Activated CD4-positive, alpha-beta memory T cell treated with anti-CD3 and anti-CD28 coated beads, Interleukin-2, amount 10 ng/mL, durations not matched to agents 7 days and 5 days (primary cell): ENCODE results near the gene ABCG1. TPM values are rescaled to one million over a fixed set of nuclear protein-coding genes. Genes with fewer than 3 reads are reported as not detected.

ENCODE experiments used
- CTCF ChIA-PET: fragments of 350-600 bp; sonication (Branson Sonifier 250); formaldehyde crosslinking; loops from one replicate; lab custom pipeline; 2021; ENCODE audit warnings: antibody characterized with exemption, inconsistent platforms; lab: Charles Lee
- POLR2A ChIA-PET: fragments of 350-600 bp; sonication (Branson Sonifier 250); formaldehyde crosslinking; loops from one replicate; lab custom pipeline; 2021; ENCODE audit warnings: antibody characterized with exemption; lab: Charles Lee
- DNase-seq: peaks from one replicate; pipeline ENCODE4 v3.0.0-alpha.2; 2020
- H3K27ac Mint-ChIP-seq: one replicate; pipeline ENCODE4 v1.8.0; 2021; ENCODE audit warnings: mild to moderate bottlenecking, mixed read lengths
- H3K27me3 Mint-ChIP-seq: one replicate; pipeline ENCODE4 v1.8.0; 2021; ENCODE audit warnings: mixed read lengths
- H3K36me3 Mint-ChIP-seq: one replicate; pipeline ENCODE4 v1.8.0; 2021; ENCODE audit warnings: low read depth, mixed read lengths
- H3K4me1 Mint-ChIP-seq: one replicate; pipeline ENCODE4 v1.8.0; 2021; ENCODE audit warnings: mixed read lengths
- H3K4me3 Mint-ChIP-seq: one replicate; pipeline ENCODE4 v1.8.0; 2021; ENCODE audit warnings: mild to moderate bottlenecking, mixed read lengths
- H3K9me3 Mint-ChIP-seq: one replicate; pipeline ENCODE4 v1.8.0; 2021; ENCODE audit warnings: mixed read lengths
- total RNA-seq, 2 experiments: library from RNA; stranded (reverse); gene quantifications; one replicate each; pipeline ENCODE4 v1.2.3, GENCODE V29; 2021

ABCG1 gene
- total RNA-seq, 2 experiments from 2014 or later, result 23.7 to 25.3 TPM

DNA sequence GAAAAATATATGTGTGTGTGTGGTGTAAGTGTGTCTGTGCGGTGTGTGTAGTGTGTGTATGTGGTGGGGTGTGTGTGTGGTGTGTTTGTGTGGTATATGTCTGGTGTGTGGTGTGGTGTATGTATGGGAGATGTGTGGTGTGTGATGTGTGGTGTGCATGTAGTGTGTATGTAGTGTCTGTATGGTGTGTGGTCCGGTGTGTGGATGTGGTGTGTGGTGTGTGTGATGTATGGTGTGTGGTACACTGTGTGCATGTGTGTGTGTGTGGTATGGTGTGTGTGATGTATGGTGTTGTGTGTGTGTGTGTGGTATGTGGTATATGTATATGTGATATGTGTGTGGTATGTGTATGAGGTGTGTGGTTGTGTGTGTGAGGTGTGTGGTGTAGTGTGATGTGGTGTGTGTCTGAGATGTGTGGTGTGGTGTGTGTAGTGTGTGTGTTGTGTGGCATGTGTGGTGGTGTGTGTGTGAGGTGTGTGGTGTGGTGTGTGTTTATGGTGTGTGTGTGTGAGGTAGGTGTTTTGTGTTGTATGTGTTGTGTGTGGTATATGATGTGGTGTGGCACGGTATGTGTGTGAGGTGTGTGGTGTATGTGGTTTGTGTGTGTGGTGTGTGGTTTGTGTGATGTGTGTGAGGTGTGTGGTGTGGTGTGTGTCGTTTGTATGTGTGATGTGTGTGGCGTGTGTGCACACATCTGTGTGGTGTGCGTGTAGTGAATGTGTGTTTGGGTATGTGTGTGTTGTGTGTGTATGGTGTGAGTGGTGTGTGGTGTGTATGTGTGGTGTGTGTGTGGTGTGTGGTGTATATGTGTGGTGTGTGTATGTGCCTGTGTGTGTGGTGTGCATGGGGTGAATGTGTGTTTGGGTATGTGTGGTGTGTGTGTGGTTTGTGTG, 35.3 kb upstream of the ABCG1 start:
- peaks cover 30% of the 10 kb centered on the region for H3K4me1 Mint-ChIP-seq
- no peak overlapping the region for H3K27ac Mint-ChIP-seq
- no peak overlapping the region for H3K4me3 Mint-ChIP-seq
- peaks cover 5% of the 10 kb centered on the region for H3K9me3 Mint-ChIP-seq
- ChIA-PET CTCF (interaction anchor here (0.6 to 1.1 kb wide), 2 partner anchors 50 to 75 kb away, joined by 3 read pairs; no protein-coding TSS in a partner anchor), POLR2A (interaction anchor here (1.0 kb wide), 1 partner anchor 9 kb away, joined by 5 read pairs; no protein-coding TSS in a partner anchor)
- no peak for DNase-seq
- peaks cover 13% of the 10 kb centered on the region for H3K27me3 Mint-ChIP-seq
- H3K36me3 Mint-ChIP-seq, result peaks cover 17% of the 10 kb centered on the region

DNA sequence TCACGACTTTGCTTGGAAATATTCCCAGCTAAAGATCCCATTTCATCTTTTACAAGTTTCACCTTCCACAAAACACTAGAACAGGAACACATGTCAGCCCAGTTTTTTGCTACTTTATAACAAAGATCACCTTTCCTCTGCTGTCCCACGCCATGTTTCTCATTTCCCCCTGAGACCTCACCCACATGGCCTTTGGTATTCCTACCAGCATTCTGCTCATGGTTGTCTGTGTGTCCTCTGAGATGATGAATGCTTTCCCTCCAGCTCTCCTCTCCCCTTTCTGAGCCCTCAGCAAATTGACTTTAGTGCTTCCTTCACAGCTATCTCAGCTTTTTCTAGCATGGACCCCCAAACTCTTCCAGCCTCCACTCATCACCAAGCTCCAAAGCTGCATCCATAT, 32.3 kb upstream of the ABCG1 start:
- DNase-seq, result no peak

DNA sequence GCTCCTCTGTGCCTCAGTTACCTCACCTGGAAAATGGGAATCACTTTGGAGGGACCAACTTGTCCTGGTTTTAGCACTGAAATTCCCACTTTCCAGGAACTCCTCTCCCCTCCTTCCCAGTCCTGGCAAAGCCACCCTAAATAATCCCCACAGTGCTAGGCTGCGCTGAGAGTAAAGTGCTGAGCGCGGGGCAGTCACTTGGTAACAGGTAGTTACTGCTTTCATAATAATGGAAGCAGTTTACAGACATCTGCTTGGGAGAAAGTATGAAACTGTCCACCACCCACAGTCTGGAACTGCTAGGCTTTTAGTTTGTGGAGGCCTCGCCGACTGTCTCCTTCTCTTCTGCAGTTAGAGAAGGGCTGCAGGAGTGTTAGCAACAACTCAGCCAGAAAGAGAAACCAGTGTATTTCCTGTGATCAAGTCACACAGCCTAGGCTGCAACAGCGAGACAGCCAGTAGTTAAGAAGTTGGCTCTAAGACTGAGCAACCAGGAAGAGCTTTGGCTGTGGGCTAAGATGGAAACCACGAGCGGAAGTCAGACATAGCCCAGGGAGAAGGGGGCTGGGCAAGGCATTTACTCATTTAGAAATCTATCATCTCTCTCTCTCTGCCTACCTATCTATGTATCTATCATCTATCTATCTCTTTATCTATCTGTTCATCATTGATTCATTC, 30.8 kb upstream of the ABCG1 start:
- Mint-ChIP-seq H3K4me1 (peaks cover 71% of the 10 kb centered on the region), H3K9me3 (peaks cover 5% of the 10 kb centered on the region), H3K27ac (peak overlapping the region; percentile 95), H3K27me3 (peaks cover 10% of the 10 kb centered on the region), H3K4me3 (peak overlapping the region; percentile 28), H3K36me3 (peaks cover 17% of the 10 kb centered on the region)
- ChIA-PET CTCF (interaction anchor here (0.8 to 3.2 kb wide), 5 partner anchors 8 to 71 kb away, joined by 3 to 16 read pairs (median 4); no protein-coding TSS in a partner anchor), POLR2A (interaction anchor here (0.7 to 10.3 kb wide), 13 partner anchors 11 to 310 kb away, joined by 3 to 246 read pairs (median 4); partner anchors contain the start of genes ABCG1 and UBASH3A)
- peak; percentile 90 for DNase-seq

More for the DNA sequence above, 32.3 kb upstream of the ABCG1 start:
- Mint-ChIP-seq H3K36me3 (peaks cover 17% of the 10 kb centered on the region), H3K9me3 (peaks cover 5% of the 10 kb centered on the region), H3K4me3 (no peak overlapping the region), H3K4me1 (peaks cover 56% of the 10 kb centered on the region), H3K27ac (peak overlapping the region; percentile 95), H3K27me3 (peaks cover 2% of the 10 kb centered on the region)
- POLR2A ChIA-PET, result interaction anchor here (10.3 kb wide), 1 partner anchor 50 kb away, joined by 246 read pairs; no protein-coding TSS in a partner anchor
- CTCF ChIA-PET, result interaction anchor here (2.0 to 3.2 kb wide), 2 partner anchors 52 to 72 kb away, joined by 5 to 16 read pairs; no protein-coding TSS in a partner anchor

DNA sequence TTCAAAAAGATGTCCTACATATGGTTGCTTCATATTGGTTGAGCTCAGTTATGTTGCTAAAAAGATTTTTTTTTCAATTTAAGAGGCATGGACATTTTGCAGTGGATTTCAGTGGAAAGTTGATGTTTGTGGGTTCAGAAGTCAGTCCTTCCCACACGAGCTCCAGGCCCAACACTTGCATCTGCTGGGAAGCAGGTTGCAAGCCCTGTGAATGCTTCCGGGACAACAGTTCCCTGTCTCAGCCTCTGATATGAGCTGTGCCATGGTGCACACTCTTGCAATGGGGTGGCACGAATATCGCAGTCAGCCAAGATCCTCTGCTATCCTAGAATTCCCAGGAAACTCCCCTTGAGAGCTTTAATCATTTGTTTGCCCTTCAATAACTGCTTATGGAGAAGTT, 30.3 kb upstream of the ABCG1 start:
- Mint-ChIP-seq H3K27ac (peak overlapping the region; percentile 95), H3K4me1 (peaks cover 77% of the 10 kb centered on the region)
- DNase-seq, result no peak

DNA sequence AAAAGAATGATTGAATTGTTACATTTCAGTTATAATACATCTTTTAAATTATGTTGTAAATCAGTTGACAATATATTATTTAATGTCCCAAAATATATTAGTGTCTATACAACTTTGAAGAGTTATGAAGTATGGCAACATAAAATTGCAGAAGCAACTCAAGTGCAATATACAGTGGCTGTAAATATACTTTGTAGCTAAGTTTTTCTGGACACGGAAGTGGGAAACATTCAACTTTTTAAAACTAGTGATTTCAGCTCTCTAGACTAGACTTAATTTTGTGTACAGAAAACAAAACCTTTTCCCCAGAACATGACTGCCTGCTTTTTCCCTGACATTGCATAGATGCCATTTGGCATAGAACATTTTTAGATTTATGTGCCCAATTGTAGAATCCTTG, 29.5 kb upstream of the ABCG1 start:
- H3K36me3 Mint-ChIP-seq, result peaks cover 17% of the 10 kb centered on the region
- no peak overlapping the region for H3K4me3 Mint-ChIP-seq
- no peak for DNase-seq
- ChIA-PET CTCF (interaction anchor here (0.9 to 2.5 kb wide), 4 partner anchors 30 to 69 kb away, joined by 3 to 9 read pairs (median 6); partner anchors contain the start of gene ABCG1), POLR2A (interaction anchor here (2.0 to 10.3 kb wide), 4 partner anchors 10 to 70 kb away, joined by 10 to 246 read pairs (median 40); partner anchors contain the start of gene ABCG1)
- H3K4me1 Mint-ChIP-seq, result peaks cover 83% of the 10 kb centered on the region
- peaks cover 10% of the 10 kb centered on the region for H3K27me3 Mint-ChIP-seq
- no peak overlapping the region for H3K27ac Mint-ChIP-seq
- peaks cover 5% of the 10 kb centered on the region for H3K9me3 Mint-ChIP-seq

More for the DNA sequence above, 30.3 kb upstream of the ABCG1 start:
- Mint-ChIP-seq H3K4me3 (peak overlapping the region; percentile 28), H3K36me3 (peaks cover 17% of the 10 kb centered on the region), H3K27me3 (peaks cover 10% of the 10 kb centered on the region), H3K9me3 (peaks cover 5% of the 10 kb centered on the region)
- ChIA-PET POLR2A (interaction anchor here (0.7 to 10.3 kb wide), 12 partner anchors 11 to 311 kb away, joined by 3 to 246 read pairs (median 6); partner anchors contain the start of genes ABCG1 and UBASH3A), CTCF (interaction anchor here (0.8 to 3.2 kb wide), 6 partner anchors 9 to 70 kb away, joined by 3 to 16 read pairs (median 4); no protein-coding TSS in a partner anchor)

DNA sequence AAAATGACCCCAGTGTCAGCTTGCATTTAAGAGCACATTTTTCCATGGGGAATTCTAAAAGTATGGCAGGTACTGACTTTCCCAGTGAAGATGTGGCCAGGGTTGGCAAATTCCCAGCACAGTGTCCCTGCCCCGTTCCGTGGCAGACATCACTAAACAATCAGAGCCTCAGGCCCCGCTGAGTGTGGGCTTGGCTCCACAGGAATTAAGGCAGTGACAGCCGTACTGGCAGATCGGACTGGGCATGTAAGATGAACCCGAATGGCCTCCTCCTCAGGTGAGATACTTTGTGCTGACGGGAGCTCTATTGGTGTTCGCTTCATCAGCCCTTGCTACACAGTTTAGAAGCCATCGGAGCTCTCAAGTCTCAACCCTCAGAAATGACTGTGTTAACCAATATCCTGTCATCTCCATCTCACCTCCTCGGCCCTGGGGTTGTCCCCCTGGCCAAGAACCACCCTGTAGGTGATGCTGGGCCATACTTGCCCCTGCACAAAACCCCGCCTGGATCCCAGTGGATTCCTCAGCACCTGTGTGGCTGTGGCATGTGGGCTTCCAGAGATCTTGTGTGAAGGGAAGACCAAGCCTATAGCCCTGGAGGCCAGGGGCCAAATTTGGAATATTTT, 29.0 kb upstream of the ABCG1 start:
- peaks cover 87% of the 10 kb centered on the region for H3K4me1 Mint-ChIP-seq
- H3K27me3 Mint-ChIP-seq, result peaks cover 10% of the 10 kb centered on the region
- CTCF ChIA-PET, result interaction anchor here (0.9 to 2.5 kb wide), 4 partner anchors 30 to 68 kb away, joined by 3 to 9 read pairs (median 6); partner anchors contain the start of gene ABCG1
- peaks cover 17% of the 10 kb centered on the region for H3K36me3 Mint-ChIP-seq
- H3K9me3 Mint-ChIP-seq, result peaks cover 5% of the 10 kb centered on the region
- no peak overlapping the region for H3K27ac Mint-ChIP-seq
- H3K4me3 Mint-ChIP-seq, result no peak overlapping the region
- peak; percentile 60 for DNase-seq
- POLR2A ChIA-PET, result interaction anchor here (1.1 to 10.3 kb wide), 5 partner anchors 9 to 69 kb away, joined by 3 to 246 read pairs (median 15); partner anchors contain the start of gene ABCG1

DNA sequence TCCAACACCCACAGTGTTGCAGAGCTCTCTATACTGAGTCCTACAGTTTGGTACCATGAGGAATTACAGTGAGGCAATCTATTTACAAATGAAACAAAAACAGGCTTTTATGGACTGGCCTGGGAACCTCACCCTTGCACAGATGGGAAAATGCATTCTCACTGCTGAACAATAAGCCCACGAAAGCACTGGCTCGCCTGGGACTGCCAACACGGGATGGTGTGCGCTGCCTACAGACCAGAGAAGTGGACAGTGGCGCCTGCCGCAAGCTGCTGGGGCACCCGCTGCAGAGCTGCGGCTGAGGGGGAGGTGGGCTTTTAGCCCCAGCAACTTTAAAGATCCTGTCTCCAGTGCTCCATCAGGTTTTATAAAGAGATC, 28.5 kb upstream of the ABCG1 start:
- ChIA-PET POLR2A (interaction anchor here (0.9 to 10.3 kb wide), 6 partner anchors 8 to 69 kb away, joined by 3 to 246 read pairs (median 10); partner anchors contain the start of gene ABCG1), CTCF (interaction anchor here (0.9 to 2.5 kb wide), 3 partner anchors 29 to 68 kb away, joined by 3 to 9 read pairs (median 7); partner anchors contain the start of gene ABCG1)
- Mint-ChIP-seq H3K27me3 (peaks cover 11% of the 10 kb centered on the region), H3K27ac (no peak overlapping the region), H3K4me3 (no peak overlapping the region), H3K4me1 (peaks cover 92% of the 10 kb centered on the region), H3K36me3 (peaks cover 17% of the 10 kb centered on the region), H3K9me3 (peaks cover 5% of the 10 kb centered on the region)
- no peak for DNase-seq

DNA sequence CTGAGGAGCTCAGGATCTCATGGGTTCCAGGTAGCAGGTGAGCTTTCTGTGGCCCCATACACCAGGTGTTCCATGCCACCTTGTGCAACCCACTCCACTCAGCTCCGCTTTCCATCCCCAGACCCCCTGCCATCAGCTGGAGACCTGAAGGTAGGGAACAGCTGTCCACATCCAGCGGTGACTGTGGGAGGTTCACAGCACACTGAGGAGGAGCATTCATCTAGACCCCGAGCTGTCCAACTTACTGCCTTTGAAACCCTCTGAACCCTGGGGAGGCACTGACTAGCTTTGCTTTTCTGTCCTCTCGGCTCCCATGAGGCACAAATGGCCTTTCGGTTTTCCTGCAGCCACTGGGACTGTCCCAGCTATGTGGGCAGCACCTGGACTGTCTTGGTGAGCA, 27.9 kb upstream of the ABCG1 start:
- DNase-seq, result no peak
- Mint-ChIP-seq H3K4me1 (peaks cover 91% of the 10 kb centered on the region), H3K4me3 (no peak overlapping the region), H3K36me3 (peaks cover 12% of the 10 kb centered on the region), H3K27ac (no peak overlapping the region), H3K27me3 (peaks cover 15% of the 10 kb centered on the region), H3K9me3 (peaks cover 2% of the 10 kb centered on the region)
- POLR2A ChIA-PET, result interaction anchor here (0.7 to 10.3 kb wide), 8 partner anchors 8 to 68 kb away, joined by 3 to 246 read pairs (median 3); partner anchors contain the start of gene ABCG1
- CTCF ChIA-PET, result interaction anchor here (0.8 kb wide), 1 partner anchor 29 kb away, joined by 5 read pairs; no protein-coding TSS in a partner anchor

DNA sequence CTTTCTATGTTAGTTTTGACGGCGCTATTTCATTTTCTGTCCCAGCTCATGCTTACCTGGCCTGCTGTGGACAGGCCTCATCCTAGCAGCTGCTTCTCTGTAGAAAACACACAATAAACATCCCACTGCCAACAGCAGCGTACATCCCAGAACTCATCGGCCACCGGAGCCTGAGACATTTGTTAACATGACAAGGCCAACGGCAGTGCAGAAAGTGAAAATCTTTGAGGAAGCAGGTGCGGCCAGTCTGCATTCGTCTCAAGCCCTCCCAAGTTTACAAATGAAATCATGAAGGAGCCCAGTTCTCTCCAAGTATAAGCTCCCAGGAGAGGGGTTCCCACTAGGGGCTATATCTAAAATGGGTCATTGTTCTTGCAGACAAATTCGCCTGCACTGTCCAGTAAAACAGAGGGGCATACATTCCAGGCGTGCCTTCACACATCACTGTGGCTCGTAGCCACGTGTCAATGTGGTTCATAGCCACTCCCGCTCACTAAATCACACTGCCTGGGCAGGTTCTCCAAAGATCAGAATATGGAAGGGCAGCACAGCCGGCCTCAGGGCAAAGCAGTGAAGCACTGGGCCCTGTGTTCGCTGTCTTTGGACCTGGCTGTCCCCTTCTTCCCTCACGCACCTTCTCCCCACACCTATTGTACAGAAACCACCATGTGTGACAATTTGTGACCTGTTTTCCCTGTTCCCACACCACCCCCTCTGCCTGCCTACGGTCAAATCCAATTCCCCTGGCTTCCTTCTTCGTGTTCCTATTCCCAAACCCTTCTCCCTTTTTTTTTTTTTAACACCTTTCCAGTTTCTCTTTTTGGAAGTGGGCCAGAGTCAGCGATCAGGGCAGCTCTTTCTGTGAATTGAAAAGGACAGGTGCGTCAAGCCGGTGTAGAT, 27.0 kb upstream of the ABCG1 start:
- Mint-ChIP-seq H3K9me3 (no peaks in the 10 kb centered on the region), H3K27me3 (peaks cover 15% of the 10 kb centered on the region), H3K4me1 (peaks cover 83% of the 10 kb centered on the region), H3K27ac (no peak overlapping the region), H3K36me3 (peaks cover 3% of the 10 kb centered on the region), H3K4me3 (no peak overlapping the region)
- DNase-seq, result no peak
- ChIA-PET POLR2A (interaction anchor here (0.7 to 10.3 kb wide), 15 partner anchors 8 to 233 kb away, joined by 3 to 246 read pairs (median 5); partner anchors contain the start of genes ABCG1 and UBASH3A), CTCF (interaction anchor here (0.8 to 3.2 kb wide), 7 partner anchors 23 to 233 kb away, joined by 3 to 18 read pairs (median 6); partner anchors contain the start of gene ABCG1)

DNA sequence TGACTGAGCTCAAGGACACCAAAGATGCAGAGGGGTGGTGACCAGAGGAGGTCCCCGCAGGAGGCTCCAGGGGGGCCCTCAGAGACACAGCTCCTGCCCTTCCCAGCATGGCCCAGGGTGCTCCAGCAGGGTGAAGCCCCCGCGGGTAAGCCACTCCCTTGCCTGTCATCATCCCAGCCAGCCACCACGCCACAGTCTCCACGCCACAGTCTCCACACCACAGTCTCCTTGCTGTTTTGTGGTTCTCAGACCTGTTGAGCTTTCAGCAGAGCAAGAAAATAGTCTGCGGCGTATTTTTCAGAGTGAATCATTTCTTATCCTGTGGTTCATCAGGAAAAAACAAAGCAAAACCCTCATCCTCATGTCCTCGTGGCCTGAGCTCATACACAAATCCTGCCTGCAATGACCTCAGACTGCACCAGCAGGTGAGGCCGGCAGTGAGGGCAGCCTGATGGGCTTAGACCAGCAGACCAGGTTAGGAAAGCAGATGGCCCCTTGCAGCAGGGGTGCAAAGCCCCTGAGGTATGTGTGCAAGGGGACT, 25.7 kb upstream of the ABCG1 start:
- DNase-seq, result peak; percentile 89
- no peaks in the 10 kb centered on the region for H3K9me3 Mint-ChIP-seq
- H3K36me3 Mint-ChIP-seq, result no peaks in the 10 kb centered on the region
- H3K27me3 Mint-ChIP-seq, result peaks cover 15% of the 10 kb centered on the region
- peak overlapping the region; percentile 12 for H3K4me3 Mint-ChIP-seq
- H3K27ac Mint-ChIP-seq, result peak overlapping the region; percentile 70
- CTCF ChIA-PET, result interaction anchor here (0.6 to 3.2 kb wide), 15 partner anchors 12 to 236 kb away, joined by 3 to 18 read pairs (median 3); partner anchors contain the start of gene ABCG1
- H3K4me1 Mint-ChIP-seq, result peaks cover 72% of the 10 kb centered on the region
- POLR2A ChIA-PET, result interaction anchor here (0.7 to 10.3 kb wide), 15 partner anchors 8 to 335 kb away, joined by 3 to 246 read pairs (median 5); partner anchors contain the start of genes ABCG1 and UBASH3A
